GM04504 (cell line): ENCODE data around the gene TMPRSS7.

Source experiments
- DNase-seq: peaks from one replicate; pipeline ENCODE4 v3.0.0-alpha.2; 2012; ENCODE audit warnings: low read depth

Gene TMPRSS7, protein sequence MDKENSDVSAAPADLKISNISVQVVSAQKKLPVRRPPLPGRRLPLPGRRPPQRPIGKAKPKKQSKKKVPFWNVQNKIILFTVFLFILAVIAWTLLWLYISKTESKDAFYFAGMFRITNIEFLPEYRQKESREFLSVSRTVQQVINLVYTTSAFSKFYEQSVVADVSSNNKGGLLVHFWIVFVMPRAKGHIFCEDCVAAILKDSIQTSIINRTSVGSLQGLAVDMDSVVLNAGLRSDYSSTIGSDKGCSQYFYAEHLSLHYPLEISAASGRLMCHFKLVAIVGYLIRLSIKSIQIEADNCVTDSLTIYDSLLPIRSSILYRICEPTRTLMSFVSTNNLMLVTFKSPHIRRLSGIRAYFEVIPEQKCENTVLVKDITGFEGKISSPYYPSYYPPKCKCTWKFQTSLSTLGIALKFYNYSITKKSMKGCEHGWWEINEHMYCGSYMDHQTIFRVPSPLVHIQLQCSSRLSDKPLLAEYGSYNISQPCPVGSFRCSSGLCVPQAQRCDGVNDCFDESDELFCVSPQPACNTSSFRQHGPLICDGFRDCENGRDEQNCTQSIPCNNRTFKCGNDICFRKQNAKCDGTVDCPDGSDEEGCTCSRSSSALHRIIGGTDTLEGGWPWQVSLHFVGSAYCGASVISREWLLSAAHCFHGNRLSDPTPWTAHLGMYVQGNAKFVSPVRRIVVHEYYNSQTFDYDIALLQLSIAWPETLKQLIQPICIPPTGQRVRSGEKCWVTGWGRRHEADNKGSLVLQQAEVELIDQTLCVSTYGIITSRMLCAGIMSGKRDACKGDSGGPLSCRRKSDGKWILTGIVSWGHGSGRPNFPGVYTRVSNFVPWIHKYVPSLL

DNA sequence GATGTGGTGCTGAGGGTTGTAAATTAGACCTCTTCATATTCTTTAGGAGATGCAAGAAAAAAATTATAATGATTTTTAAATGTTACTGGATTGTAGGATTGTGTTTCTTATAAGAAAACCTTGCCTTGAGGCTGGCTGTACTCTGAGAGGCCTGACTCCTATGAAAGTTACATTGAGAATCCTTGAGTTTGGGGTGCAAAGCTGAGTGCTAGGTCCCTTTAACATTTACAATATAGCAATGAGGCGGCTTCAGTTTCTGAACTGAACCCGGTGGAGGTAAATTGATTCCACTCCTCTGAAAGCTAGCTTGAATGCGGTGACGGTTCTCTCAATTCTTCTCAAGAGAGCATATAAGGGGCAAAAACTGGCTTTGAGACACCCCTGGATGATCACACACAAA is at the start of gene TMPRSS7:
TSS of gene TMPRSS7 (plus strand) at position 301 of the 400 bp plus-strand sequence. CDS start 110 bp downstream, outside the sequence.
- DNase-seq, result no peak

DNA sequence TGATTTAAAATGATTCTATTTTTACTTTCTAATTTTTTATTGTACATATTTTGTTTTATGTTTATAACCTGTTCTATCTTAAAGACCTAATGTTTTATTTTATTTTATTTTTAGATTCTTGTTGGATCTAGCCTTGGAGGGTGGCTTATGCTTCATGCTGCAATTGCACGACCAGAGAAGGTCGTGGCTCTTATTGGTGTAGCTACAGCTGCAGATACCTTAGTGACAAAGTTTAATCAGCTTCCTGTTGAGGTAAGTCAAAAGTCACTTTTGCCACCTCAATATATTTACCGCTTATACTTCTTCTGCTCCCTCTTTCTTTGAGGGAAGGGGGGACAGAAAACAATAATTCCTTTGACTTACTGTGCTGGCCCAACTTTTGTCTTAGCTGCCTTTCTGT is 47.7 kb upstream of the TMPRSS7 start:
- no peak for DNase-seq

DNA sequence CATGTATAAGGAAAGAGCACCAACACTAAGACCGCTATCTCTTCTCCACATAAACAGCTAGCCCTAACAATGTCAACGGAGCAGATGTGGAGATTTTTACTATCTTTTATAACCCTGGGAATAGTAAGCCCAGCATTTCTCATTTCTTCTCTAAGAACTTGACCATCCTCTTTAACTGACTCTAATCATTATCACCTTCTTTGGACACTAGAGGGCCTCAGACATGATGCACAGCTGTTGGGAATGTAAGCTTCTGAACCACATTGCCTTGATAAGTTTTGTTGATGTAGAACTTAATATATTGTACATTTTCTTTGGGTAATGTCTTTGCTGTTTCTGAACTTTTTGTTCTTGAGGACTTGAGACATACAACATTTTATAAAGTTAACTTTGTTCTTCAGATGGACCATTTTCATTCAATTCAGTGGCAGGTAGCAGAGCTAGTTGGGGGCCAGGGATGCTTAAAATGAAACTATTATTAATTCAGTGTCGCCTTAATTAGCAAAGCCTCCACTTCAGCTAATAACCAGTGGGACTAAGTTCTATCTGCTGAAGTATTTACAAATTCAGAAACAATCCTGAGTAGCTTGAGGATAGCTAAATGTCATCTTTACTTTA is 45.4 kb upstream of the TMPRSS7 start:
- no peak for DNase-seq

DNA sequence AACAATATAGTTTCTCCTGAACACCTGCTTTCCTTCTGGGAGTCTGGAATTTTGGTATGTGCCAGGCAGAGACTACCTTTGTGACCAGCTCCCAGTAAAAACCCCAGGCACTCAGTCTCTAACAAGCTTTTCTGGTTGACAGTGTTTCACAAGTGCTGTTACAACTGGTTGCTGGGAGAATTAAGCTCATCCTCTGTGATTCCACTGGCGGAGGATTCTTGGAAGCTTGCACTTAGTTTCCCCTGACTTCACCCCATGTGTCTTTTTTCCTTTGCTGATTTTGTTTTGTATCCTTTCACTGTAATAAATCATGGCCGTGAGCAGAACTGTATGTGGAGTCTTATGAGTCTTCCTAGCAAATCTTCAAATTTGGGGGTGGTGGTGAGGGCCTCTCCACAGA is 41.5 kb upstream of the TMPRSS7 start:
- DNase-seq, result no peak

- DNase-seq, result no peak
Observed at GRCh38 chr3:111998636-111999483, 35.7 kb upstream of the TMPRSS7 start, which contains the start of gene TAGLN3. TAGLN3 (plus strand) TSS chr3:111998922; CDS start chr3:111999423, 501 bp downstream.

DNA sequence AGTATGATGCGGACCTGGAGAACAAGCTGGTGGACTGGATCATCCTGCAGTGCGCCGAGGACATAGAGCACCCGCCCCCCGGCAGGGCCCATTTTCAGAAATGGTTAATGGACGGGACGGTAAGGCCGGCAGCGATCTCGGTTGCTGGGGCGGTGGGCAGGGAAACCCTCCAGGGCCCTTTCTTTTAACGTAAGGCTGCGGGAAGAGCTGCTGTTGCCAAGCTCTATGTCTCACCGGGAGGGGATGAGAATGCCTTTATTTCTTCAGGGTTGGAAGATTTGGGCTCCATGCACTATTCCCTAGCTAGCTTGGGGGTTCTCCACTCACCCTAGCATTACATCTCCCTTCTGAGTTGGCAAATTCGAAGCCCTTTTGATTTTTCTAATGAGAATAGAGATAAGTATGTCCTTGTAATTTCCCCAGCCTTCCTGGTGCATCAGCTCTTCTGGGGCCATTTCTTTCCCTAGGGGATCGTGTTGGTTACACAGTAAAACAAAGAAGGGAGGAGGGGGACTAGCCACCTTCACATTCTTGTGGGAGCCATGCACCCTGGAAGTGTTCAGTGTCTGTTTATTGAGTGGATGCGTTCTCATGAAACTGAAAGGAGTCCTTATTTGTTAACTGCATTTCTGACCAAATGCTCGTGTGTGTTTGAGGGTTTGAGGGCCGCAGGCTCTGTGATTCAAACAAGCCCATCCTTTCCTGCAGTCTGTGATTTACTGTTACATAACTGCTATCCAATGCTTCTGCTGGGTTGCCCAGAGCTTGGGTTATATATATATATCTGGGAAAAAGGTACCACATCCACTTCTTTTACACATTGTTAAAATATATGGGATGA is 34.8 kb upstream of the TMPRSS7 start:
- no peak for DNase-seq

DNA sequence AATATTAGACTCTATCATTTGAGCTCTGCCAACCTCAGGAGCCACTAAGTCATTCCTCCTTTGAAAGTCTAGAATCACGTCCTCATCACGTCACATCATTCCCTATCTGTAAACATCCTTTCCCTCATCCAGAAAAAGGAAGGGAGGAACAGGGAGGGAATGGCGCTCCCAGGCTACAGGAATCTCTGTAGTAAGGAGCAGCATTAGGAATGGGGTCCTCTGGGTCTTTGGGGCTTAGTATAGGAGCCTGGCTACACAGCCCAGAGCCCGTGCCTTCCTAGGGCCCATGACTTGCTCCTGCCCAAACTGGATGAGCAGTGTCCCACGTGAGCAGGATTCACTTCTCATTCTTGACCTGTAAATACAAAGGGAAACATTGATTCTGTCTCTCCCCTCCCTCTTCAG is 34.2 kb upstream of the TMPRSS7 start:
- DNase-seq, result no peak

GRCh38 chr3:112000966-112001365 is 33.6 kb upstream of the TMPRSS7 start:
- no peak for DNase-seq

DNA sequence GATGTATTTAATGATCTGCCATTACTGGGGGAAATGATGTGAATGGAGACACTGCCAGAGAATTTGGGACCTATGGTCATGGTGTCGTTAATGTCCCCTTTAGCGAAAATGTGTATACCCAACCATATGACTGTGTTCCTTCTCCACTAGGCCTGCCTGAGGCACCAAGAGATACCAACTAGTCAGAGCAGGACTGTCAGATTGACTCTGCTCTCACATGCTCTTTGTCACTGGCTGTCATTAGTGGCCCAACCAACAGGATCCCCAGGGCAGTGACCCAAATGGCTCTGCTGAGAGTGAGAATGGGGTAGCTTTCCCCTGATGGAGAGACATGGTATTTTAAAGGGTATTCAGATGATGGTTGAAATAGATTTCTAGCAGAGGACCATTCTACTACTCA is 33.0 kb upstream of the TMPRSS7 start:
- no peak for DNase-seq

DNA sequence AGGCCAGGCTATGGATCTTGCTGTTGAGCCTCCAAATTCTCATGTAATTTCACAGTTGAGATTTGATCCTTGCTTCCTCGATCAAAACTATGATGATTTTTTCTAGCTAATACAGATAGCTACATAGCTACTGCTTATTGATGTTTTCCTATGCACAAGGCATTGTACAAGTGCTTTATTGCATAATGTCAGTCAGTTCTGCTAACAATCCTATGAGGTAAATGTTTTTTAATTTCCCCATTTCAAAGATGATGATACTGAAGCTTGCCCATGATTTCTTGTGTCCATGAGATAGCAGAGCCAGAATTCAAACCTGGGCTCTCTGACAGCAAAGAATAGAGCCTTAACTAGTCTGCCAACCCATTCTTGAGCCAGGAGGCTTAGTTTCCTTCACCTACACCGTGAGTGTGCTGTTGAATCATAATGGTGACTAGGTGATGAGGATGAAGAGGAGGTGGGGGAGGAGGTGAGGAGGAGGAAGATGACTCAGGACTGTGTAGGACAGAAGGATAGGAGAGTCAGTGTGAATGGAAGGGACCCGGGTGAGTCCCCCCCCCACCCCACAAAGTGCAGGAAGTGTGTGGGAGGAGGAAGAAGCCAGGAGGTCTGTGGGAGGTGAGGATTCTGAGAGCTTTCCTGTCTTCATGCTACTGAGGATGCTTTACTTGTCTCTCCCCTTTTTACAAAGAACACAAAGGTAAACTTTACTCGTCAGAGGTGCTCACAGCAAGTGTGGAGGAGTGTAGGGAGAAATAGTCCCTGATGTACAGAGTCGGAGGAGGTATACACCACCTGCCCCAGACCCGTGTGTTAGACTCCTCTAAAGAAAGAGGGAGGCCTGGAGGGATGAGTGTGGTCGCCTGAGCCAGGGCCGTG is 32.2 kb upstream of the TMPRSS7 start:
- DNase-seq, result no peak

DNA sequence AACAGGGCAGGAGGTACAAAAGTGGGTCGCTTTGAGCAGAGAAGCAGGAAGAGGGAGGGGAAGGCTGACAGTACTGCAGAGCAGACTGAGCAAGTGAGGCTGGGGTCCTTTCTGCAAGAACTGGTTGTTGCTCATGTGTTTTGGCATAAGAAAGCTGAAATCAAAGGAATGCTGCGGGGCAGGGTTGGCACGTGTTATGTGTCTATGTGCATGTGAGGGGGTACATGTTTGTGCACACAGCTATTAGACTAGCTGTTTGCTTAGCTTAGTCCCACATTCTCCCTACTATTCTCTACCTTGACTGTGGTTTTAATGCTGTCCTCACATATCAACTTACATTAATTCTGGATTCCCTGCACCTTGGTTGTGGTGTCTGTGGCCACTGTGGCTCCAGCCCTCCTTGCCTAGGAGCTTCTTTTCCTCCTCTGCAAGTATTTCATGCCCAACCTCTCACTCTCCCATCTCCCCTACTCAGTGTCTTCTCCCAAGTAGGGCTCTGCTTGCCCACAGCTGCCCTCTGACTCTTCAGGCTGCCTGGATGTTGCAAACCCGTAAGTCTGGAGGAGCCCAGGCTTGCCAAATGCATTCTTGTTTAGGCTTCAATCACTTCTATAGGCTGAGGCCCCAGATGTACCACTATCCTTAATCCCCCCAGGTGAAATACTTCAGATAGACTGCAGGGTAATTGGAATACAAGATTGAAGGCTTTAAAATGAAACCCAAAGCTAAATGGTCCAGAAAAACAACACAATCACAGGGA is 31.0 kb upstream of the TMPRSS7 start:
- no peak for DNase-seq

- no peak for DNase-seq
Observed at GRCh38 chr3:112004187-112004586, 30.3 kb upstream of the TMPRSS7 start.

- no peak for DNase-seq
Observed at GRCh38 chr3:112004669-112005068, 29.9 kb upstream of the TMPRSS7 start.

DNA sequence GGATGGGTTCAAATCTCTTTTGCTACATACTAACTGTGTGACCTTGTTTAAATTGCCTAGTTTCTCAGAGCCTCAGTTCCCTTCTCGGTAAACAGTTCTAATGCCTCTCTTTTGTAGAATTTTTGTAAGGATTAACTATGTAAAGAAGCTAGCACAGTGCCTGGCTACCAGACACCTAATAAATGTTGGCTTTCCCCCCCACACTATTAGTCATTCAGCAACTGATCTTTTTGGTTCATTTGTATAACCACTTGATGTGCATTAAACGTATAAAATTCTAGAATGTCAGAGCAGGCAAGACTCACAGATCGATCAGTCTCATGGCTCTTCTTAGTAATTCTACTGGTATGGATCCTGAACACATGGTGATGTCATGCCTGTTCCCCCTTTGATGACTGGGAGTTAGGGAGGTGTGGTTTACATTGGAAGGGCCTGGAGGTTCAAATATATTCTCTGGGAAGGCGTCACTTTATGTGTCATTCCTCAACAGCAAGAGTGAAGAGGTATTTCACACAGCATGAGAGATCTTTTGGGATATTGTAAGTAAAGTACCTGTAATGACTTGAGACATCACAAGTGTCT is 29.4 kb upstream of the TMPRSS7 start:
- DNase-seq, result no peak

GRCh38 chr3:112007633-112008032 is 26.9 kb upstream of the TMPRSS7 start:
- DNase-seq, result peak; percentile 62

- no peak for DNase-seq
Observed at GRCh38 chr3:112009670-112010069, 24.9 kb upstream of the TMPRSS7 start.

GRCh38 chr3:112010636-112011035 is 23.9 kb upstream of the TMPRSS7 start:
- no peak for DNase-seq

DNA sequence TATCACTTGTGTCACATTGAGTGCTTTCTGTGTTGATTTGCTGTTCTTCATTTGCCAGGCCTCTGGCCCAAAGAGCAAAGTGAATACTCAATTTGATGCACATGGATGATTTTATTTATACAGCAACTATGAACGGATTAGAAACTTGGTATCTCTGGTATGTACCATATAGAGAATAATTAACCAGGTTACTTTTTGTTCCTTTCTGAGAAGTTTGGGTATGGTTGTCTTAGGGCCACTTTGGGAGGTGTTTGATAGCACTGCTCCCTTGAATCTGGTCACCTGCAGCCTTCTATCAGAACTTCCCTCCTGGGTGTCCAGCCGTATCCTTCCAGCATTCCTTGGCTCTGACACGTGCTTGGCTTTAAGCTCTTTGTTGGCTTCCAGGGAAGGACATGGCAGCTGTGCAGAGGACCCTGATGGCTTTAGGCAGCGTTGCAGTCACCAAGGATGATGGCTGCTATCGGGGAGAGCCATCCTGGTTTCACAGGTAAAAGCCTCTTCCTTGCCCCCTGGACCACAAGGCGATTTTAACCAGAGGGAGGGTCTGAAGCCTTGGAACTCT is 23.1 kb upstream of the TMPRSS7 start:
- no peak for DNase-seq
